ENCODE results near the gene ABCA7. TPM values are rescaled to one million over a fixed set of nuclear protein-coding genes. Genes with fewer than 3 reads are reported as not detected.

The ABCA7 gene
- total and polyA plus RNA-seq, 2 of the 13 experiments (the other 11 are each of a cell fraction or from before 2014, with no cell fraction given): 4.4 to 32.4 TPM

DNA sequence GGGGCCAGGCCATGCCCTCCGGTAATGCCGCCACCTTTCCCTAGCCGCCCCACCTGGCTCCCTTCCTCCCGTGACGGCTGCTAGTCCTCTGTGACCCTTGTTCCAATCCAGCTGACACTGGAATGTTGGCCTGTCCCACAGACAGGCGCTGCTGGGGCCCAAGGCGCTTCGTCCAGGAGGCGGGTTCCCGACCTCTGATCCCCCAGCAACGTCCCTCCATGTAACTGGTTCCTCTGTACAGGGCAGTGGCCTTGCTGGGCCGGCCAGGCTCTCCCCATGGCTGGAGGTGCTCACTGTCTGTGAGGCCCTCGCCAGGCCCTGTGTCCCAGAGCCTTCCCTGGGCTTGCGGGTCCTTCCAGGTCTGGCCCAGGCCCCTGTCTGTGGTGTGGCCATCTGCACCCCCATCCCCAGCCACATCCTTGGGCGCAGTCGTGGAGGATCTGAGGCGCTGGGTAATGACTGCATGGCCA, 46.5 kb upstream of the ABCA7 start (continued):
- TF ChIP-seq, protein P1, sequence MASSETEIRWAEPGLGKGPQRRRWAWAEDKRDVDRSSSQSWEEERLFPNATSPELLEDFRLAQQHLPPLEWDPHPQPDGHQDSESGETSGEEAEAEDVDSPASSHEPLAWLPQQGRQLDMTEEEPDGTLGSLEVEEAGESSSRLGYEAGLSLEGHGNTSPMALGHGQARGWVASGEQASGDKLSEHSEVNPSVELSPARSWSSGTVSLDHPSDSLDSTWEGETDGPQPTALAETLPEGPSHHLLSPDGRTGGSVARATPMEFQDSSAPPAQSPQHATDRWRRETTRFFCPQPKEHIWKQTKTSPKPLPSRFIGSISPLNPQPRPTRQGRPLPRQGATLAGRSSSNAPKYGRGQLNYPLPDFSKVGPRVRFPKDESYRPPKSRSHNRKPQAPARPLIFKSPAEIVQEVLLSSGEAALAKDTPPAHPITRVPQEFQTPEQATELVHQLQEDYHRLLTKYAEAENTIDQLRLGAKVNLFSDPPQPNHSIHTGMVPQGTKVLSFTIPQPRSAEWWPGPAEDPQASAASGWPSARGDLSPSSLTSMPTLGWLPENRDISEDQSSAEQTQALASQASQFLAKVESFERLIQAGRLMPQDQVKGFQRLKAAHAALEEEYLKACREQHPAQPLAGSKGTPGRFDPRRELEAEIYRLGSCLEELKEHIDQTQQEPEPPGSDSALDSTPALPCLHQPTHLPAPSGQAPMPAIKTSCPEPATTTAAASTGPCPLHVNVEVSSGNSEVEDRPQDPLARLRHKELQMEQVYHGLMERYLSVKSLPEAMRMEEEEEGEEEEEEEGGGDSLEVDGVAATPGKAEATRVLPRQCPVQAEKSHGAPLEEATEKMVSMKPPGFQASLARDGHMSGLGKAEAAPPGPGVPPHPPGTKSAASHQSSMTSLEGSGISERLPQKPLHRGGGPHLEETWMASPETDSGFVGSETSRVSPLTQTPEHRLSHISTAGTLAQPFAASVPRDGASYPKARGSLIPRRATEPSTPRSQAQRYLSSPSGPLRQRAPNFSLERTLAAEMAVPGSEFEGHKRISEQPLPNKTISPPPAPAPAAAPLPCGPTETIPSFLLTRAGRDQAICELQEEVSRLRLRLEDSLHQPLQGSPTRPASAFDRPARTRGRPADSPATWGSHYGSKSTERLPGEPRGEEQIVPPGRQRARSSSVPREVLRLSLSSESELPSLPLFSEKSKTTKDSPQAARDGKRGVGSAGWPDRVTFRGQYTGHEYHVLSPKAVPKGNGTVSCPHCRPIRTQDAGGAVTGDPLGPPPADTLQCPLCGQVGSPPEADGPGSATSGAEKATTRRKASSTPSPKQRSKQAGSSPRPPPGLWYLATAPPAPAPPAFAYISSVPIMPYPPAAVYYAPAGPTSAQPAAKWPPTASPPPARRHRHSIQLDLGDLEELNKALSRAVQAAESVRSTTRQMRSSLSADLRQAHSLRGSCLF (CRISPR knock-in tag; IDR thresholded peaks at IDR 0.05; ENCODE audit: borderline replicate concordance): no peak
- TF ChIP-seq ZNF780A (CRISPR knock-in tag; IDR thresholded peaks at IDR 0.05) (no peak), ZNF354B (CRISPR knock-in tag; IDR thresholded peaks at IDR 0.05) (no peak), THAP11 (CRISPR knock-in tag; IDR thresholded peaks at IDR 0.05) (0 out of 2 replicates have a peak, but pooled peaks have one; percentile 15), KMT2A (CRISPR knock-in tag; IDR thresholded peaks at IDR 0.05) (peak; percentile 49; the same call in 1 of the 2 replicates), KDM2A (CRISPR knock-in tag; IDR thresholded peaks at IDR 0.05; ENCODE audit: borderline replicate concordance, low read depth) (peak; percentile 69; the same call in 1 of the 2 replicates), POLR2A (IDR thresholded peaks at IDR 0.05; ENCODE audit: insufficient read depth in 1 of 2, low read depth in 2 of 2, low read length in 2 of 2) (peak in 1 of 2 experiments; percentile 54; a peak in 1 of 4 replicates), RELA (CRISPR knock-in tag; IDR thresholded peaks at IDR 0.05) (no peak), SMARCE1 (IDR thresholded peaks at IDR 0.05; ENCODE audit: borderline replicate concordance) (no peak), ZNF747 (CRISPR knock-in tag; IDR thresholded peaks at IDR 0.05; ENCODE audit: borderline replicate concordance) (no peak), ZNF382 (CRISPR knock-in tag; IDR thresholded peaks at IDR 0.05; ENCODE audit: borderline replicate concordance) (no peak), SP1 (IDR thresholded peaks at IDR 0.05) (no peak), SP1 (CRISPR knock-in tag; IDR thresholded peaks at IDR 0.05) (0 out of 2 replicates have a peak, but pooled peaks have one; percentile 17)
- TF ChIP-seq, protein P2, sequence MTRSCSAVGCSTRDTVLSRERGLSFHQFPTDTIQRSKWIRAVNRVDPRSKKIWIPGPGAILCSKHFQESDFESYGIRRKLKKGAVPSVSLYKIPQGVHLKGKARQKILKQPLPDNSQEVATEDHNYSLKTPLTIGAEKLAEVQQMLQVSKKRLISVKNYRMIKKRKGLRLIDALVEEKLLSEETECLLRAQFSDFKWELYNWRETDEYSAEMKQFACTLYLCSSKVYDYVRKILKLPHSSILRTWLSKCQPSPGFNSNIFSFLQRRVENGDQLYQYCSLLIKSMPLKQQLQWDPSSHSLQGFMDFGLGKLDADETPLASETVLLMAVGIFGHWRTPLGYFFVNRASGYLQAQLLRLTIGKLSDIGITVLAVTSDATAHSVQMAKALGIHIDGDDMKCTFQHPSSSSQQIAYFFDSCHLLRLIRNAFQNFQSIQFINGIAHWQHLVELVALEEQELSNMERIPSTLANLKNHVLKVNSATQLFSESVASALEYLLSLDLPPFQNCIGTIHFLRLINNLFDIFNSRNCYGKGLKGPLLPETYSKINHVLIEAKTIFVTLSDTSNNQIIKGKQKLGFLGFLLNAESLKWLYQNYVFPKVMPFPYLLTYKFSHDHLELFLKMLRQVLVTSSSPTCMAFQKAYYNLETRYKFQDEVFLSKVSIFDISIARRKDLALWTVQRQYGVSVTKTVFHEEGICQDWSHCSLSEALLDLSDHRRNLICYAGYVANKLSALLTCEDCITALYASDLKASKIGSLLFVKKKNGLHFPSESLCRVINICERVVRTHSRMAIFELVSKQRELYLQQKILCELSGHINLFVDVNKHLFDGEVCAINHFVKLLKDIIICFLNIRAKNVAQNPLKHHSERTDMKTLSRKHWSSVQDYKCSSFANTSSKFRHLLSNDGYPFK (CRISPR knock-in tag; IDR thresholded peaks at IDR 0.05; ENCODE audit: borderline replicate concordance): no peak; the same call in 1 of the 2 replicates
- TF ChIP-seq, protein P3, sequence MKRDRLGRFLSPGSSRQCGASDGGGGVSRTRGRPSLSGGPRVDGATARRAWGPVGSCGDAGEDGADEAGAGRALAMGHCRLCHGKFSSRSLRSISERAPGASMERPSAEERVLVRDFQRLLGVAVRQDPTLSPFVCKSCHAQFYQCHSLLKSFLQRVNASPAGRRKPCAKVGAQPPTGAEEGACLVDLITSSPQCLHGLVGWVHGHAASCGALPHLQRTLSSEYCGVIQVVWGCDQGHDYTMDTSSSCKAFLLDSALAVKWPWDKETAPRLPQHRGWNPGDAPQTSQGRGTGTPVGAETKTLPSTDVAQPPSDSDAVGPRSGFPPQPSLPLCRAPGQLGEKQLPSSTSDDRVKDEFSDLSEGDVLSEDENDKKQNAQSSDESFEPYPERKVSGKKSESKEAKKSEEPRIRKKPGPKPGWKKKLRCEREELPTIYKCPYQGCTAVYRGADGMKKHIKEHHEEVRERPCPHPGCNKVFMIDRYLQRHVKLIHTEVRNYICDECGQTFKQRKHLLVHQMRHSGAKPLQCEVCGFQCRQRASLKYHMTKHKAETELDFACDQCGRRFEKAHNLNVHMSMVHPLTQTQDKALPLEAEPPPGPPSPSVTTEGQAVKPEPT (CRISPR knock-in tag; IDR thresholded peaks at IDR 0.05; ENCODE audit: low read depth): no peak
- TF ChIP-seq, protein P4, sequence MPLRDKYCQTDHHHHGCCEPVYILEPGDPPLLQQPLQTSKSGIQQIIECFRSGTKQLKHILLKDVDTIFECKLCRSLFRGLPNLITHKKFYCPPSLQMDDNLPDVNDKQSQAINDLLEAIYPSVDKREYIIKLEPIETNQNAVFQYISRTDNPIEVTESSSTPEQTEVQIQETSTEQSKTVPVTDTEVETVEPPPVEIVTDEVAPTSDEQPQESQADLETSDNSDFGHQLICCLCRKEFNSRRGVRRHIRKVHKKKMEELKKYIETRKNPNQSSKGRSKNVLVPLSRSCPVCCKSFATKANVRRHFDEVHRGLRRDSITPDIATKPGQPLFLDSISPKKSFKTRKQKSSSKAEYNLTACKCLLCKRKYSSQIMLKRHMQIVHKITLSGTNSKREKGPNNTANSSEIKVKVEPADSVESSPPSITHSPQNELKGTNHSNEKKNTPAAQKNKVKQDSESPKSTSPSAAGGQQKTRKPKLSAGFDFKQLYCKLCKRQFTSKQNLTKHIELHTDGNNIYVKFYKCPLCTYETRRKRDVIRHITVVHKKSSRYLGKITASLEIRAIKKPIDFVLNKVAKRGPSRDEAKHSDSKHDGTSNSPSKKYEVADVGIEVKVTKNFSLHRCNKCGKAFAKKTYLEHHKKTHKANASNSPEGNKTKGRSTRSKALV (CRISPR knock-in tag; IDR thresholded peaks at IDR 0.05): no peak; the same call in 1 of the 2 replicates
- TF ChIP-seq, protein P5, sequence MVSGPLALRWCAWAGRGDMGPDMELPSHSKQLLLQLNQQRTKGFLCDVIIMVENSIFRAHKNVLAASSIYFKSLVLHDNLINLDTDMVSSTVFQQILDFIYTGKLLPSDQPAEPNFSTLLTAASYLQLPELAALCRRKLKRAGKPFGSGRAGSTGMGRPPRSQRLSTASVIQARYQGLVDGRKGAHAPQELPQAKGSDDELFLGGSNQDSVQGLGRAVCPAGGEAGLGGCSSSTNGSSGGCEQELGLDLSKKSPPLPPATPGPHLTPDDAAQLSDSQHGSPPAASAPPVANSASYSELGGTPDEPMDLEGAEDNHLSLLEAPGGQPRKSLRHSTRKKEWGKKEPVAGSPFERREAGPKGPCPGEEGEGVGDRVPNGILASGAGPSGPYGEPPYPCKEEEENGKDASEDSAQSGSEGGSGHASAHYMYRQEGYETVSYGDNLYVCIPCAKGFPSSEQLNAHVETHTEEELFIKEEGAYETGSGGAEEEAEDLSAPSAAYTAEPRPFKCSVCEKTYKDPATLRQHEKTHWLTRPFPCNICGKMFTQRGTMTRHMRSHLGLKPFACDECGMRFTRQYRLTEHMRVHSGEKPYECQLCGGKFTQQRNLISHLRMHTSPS (CRISPR knock-in tag; IDR thresholded peaks at IDR 0.05; ENCODE audit: low read depth): no peak

Measured in HepG2 (cell line).